HL-60 (cell line): Measurements from ENCODE around the gene LYSMD4.

Source experiments
- DNase-seq, 2 experiments: peaks; one replicate each; pipeline ENCODE4 v3.0.0-alpha.2; 2010 to 2020; ENCODE audit warnings: low read depth in 1 of 2, low spot score in 1 of 2
- H3K27ac ChIP-seq: fragments of 250-450 bp; sonication (Bioruptor Pico); replicated peaks from 2 replicates; pipeline ENCODE4 v1.5.1; 2020; ENCODE audit warnings: mild to moderate bottlenecking, moderate library complexity
- H3K27me3 ChIP-seq: fragments of 250-450 bp; sonication (Bioruptor Pico); 2 replicates; pipeline ENCODE4 v1.5.1; 2021; ENCODE audit warnings: mild to moderate bottlenecking, moderate library complexity; ENCODE audit not compliant: insufficient read depth, poor library complexity, severe bottlenecking
- H3K4me3 ChIP-seq: replicated peaks from 2 replicates; pipeline ENCODE4 v1.5.1; 2011; ENCODE audit warnings: mild to moderate bottlenecking, control low read depth, low read length; ENCODE audit not compliant: insufficient read depth
- CTCF ChIP-seq: IDR thresholded peaks from one replicate; pipeline ENCODE4 v1.5.1; 2011; ENCODE audit warnings: low read length, control low read depth, inconsistent platforms; ENCODE audit not compliant: insufficient read depth
- GABPA ChIP-seq: IDR thresholded peaks from 2 replicates; pipeline ENCODE4 v1.6.1; 2012; ENCODE audit warnings: low read depth
- POLR2AphosphoS5 ChIP-seq: IDR thresholded peaks from 2 replicates; pipeline ENCODE4 v1.6.1; 2012; ENCODE audit warnings: low read depth
- REST ChIP-seq: IDR thresholded peaks from 2 replicates; pipeline ENCODE4 v1.6.1; 2012; ENCODE audit warnings: low read depth; ENCODE audit not compliant: insufficient replicate concordance
- SPI1 ChIP-seq: IDR thresholded peaks from 2 replicates; pipeline ENCODE4 v1.6.1; 2012; ENCODE audit warnings: low read depth, mild to moderate bottlenecking, borderline replicate concordance

Gene LYSMD4

GRCh38 chr15:99729327-99729726 lies 3.9 kb downstream of the LYSMD4 start:
- Histone ChIP-seq H3K4me3 (no peak overlapping the region), H3K27me3 (no peaks in the 10 kb centered on the region), H3K27ac (no peak overlapping the region)
- no peak for TF ChIP-seq SPI1
- no peak for TF ChIP-seq CTCF
- no peak for TF ChIP-seq POLR2AphosphoS5
- TF ChIP-seq GABPA: no peak
- TF ChIP-seq REST: no peak
- DNase-seq: no peak

GRCh38 chr15:99728916-99729315 lies 4.3 kb downstream of the LYSMD4 start:
- Histone ChIP-seq H3K4me3 (no peak overlapping the region), H3K27ac (no peak overlapping the region), H3K27me3 (no peaks in the 10 kb centered on the region)
- no peak for TF ChIP-seq CTCF
- no peak for TF ChIP-seq POLR2AphosphoS5
- no peak for TF ChIP-seq REST
- no peak for TF ChIP-seq SPI1
- TF ChIP-seq GABPA: no peak
- DNase-seq: no peak

GRCh38 chr15:99727733-99728132 lies 5.5 kb downstream of the LYSMD4 start:
- no peak overlapping the region for H3K4me3 ChIP-seq
- no peaks in the 10 kb centered on the region for H3K27me3 ChIP-seq
- no peak overlapping the region for H3K27ac ChIP-seq
- no peak for DNase-seq
- TF ChIP-seq POLR2AphosphoS5 (no peak), CTCF (no peak), REST (no peak), SPI1 (no peak), GABPA (no peak)
